Body of pancreas (tissue), 4 donors: ENCODE measurements around the gene MYO9B.

ENCODE experiments used
- POLR2A ChIP-seq, 3 donors: fragments of 450-650 bp; IDR thresholded peaks; one replicate each; pipeline ENCODE4 v1.6.1; 2016; ENCODE audit warnings: antibody characterized with exemption in 3 of 3, mild to moderate bottlenecking in 2 of 3
- TF ChIP-seq, protein P1 (sequence below), 7 experiments: fragments of 450-650 bp in 4 of 7; fragments of 200-600 bp in 3 of 7; sonication (generic) in 3 of 7; IDR thresholded peaks; one replicate each; pipeline ENCODE4 v1.5.1; 2016 to 2019; ENCODE audit warnings: antibody characterized with exemption in 7 of 7

GRCh38 chr19:17185590-17185989, 110.0 kb downstream of the MYO9B start:
- TF ChIP-seq, protein P1, sequence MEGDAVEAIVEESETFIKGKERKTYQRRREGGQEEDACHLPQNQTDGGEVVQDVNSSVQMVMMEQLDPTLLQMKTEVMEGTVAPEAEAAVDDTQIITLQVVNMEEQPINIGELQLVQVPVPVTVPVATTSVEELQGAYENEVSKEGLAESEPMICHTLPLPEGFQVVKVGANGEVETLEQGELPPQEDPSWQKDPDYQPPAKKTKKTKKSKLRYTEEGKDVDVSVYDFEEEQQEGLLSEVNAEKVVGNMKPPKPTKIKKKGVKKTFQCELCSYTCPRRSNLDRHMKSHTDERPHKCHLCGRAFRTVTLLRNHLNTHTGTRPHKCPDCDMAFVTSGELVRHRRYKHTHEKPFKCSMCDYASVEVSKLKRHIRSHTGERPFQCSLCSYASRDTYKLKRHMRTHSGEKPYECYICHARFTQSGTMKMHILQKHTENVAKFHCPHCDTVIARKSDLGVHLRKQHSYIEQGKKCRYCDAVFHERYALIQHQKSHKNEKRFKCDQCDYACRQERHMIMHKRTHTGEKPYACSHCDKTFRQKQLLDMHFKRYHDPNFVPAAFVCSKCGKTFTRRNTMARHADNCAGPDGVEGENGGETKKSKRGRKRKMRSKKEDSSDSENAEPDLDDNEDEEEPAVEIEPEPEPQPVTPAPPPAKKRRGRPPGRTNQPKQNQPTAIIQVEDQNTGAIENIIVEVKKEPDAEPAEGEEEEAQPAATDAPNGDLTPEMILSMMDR (IDR thresholded peaks at IDR 0.05) = no peak
- TF ChIP-seq POLR2A (IDR thresholded peaks at IDR 0.05) = no peak
